ENCODE measurements around the gene P4HA1. TPM values are rescaled to one million over a fixed set of nuclear protein-coding genes. Genes with fewer than 3 reads are reported as not detected.
A peak's percentile ranks its signal among the peaks of the same experiment; 100 is the strongest.

Gene P4HA1
- total and polyA plus RNA-seq, 9 of the 15 experiments (the other 6 are each of a cell fraction or from before 2014, with no cell fraction given): 20.2 to 177 (median 28.6) TPM

DNA sequence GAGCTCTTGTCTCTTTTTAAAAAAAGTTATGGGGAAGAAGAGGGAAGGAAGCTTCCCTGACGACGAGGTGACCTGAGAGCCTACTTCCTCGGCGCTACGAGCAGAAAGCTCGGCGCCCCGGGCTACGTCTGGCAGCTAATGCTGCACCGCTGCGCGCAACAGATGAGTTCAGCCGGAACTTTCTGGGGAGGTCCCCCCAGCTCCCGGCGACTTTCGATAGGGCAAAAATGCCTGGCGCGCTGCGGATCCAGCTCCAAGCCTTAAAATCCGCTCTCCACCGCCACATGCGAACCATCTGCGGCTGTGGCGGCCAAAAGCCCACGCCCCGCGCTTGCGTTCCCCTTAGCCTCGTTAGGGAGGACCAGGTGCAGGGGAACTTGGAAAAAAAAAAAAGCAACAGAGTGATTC is 621 bp downstream of the P4HA1 start (continued):
- TF ChIP-seq NR2C2 (CRISPR knock-in tag; IDR thresholded peaks at IDR 0.05) (no peak), NR2C2 (tag; IDR thresholded peaks at IDR 0.05) (0 out of 2 replicates have a peak, but pooled peaks have one; percentile 32), ZNF316 (IDR thresholded peaks at IDR 0.05) (no peak), ZNF644 (tag; IDR thresholded peaks at IDR 0.05; ENCODE audit: low read depth) (no peak), CBFB (CRISPR knock-in tag; IDR thresholded peaks at IDR 0.05) (no peak), NCOR1 (IDR thresholded peaks at IDR 0.05) (no peak), NUFIP1 (IDR thresholded peaks at IDR 0.05; ENCODE audit: partially characterized antibody) (no peak)

DNA sequence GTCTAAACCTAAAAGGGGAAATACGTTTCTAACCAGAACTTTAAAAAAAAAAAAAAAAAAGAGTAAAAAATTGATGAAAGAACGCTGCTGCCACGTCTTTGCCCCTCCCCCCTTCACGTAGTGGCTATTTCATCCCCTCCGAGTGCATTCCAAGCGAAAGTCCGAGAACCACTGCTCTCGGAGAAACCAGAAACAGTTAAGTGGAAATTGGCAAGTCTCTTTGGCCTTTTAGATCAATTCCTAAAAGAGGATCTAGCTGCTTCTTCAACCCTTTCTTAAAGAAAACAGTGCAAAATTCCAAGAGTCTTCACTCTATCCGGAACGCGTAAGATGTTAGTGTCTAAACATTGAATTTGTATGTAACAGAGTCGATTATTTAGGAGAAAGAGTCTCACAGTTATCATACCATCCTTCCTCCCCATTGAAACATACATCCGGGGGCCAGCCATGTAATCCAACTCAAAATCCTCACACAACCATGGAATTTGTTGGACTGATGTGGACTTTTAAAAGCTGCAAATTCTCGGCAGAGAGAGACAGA is 1.1 kb downstream of the P4HA1 start:
- intact Hi-C loops (cut with micrococcal nuclease): loop anchor here (1.0 to 5.0 kb wide), 4 partner anchors 15 to 152 kb away; partner anchors contain the start of genes DNAJC9, ECD, FAM149B1 and NUDT13
- Histone ChIP-seq H3K4me1 (replicated peaks in 1 of 2; ENCODE audit: control insufficient read depth in 2 of 2, insufficient read depth in 2 of 2, low read length in 2 of 2) (peaks cover 10 to 12% of the 10 kb centered on the region in 2 experiments; a peak in 3 of 5 replicates), H3K9ac (ENCODE audit: insufficient read depth in 1 of 2, low read depth in 2 of 2, low read length in 2 of 2) (peak overlapping the region; percentile 91 to 99), H3K79me2 (ENCODE audit: control insufficient read depth, insufficient read depth, low read length) (peaks cover 60% of the 10 kb centered on the region), H3K9me1 (ENCODE audit: control insufficient read depth, insufficient read depth, low read length) (no peaks in the 10 kb centered on the region), H3K4me2 (ENCODE audit: insufficient read depth, low read length) (peak overlapping the region; percentile 82), H4K20me1 (replicated peaks; ENCODE audit: control insufficient read depth, insufficient read depth, low read length) (peaks cover 8% of the 10 kb centered on the region; the same call in 1 of the 2 replicates), H3K27ac (ENCODE audit: extremely low read depth, low read depth, low read length) (peak overlapping the region; percentile 90), H3K9me3 (replicated peaks; ENCODE audit: control insufficient read depth, insufficient read depth, low read depth, low read length) (no peaks in the 10 kb centered on the region), H3K27me3 (ENCODE audit: control insufficient read depth in 2 of 2, insufficient read depth in 2 of 2, low read length in 2 of 2) (no peaks in the 10 kb centered on the region), H3K36me3 (ENCODE audit: control insufficient read depth, insufficient read depth, low read length) (peaks cover 8% of the 10 kb centered on the region; the same call in 2 of the 3 replicates), H3K4me3 (peak overlapping the region; percentile 74), H2AFZ (ENCODE audit: low read depth, low read length) (peak overlapping the region; percentile 82)
- peak; percentile 36 to 82 (median 52) for DNase-seq (ENCODE audit: extremely low read depth in 1 of 4, low spot score in 3 of 4)
- POLR2A ChIA-PET: interaction anchor here (0.6 to 7.5 kb wide), 27 partner anchors 9 to 822 kb away, joined by 3 to 112 read pairs (median 4); partner anchors contain the start of genes DNAJC9, ECD, FAM149B1 and NUDT13
- WGBS (ENCODE audit: insufficient coverage, low coverage, missing lambda C conversion rate): under 1% methylated on average over 14 of the region's 14 CpGs
- peak; percentile 15 for ATAC-seq
- CTCF ChIA-PET (ENCODE audit: low intra/inter-chr PET ratio): interaction anchor here (0.6 to 2.7 kb wide), 3 partner anchors 48 to 69 kb away, joined by 3 to 18 read pairs (median 3); no protein-coding TSS in a partner anchor
- in situ Hi-C loops (cut with MboI): no loop called here
- TSS peak; percentile 54 for BruUV-seq (replicated peaks)
- FAIRE-seq: peak; percentile 48
- TF ChIP-seq MTA3 (IDR thresholded peaks at IDR 0.05; ENCODE audit: borderline replicate concordance): 0 out of 2 replicates have a peak, but pooled peaks have one; percentile 23
- TF ChIP-seq BMI1 (IDR thresholded peaks at IDR 0.05; ENCODE audit: low read length): no peak
- TF ChIP-seq, protein P1, sequence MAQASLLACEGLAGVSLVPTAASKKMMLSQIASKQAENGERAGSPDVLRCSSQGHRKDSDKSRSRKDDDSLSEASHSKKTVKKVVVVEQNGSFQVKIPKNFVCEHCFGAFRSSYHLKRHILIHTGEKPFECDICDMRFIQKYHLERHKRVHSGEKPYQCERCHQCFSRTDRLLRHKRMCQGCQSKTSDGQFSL (CRISPR knock-in tag; IDR thresholded peaks at IDR 0.05): no peak
- TF ChIP-seq, protein P1 (tag; IDR thresholded peaks at IDR 0.05): no peak
- TF ChIP-seq CREB1 (IDR thresholded peaks at IDR 0.05): no peak
- 0 out of 2 replicates have a peak, but pooled peaks have one; percentile 49 for TF ChIP-seq CREB1 (CRISPR knock-in tag; IDR thresholded peaks at IDR 0.05)
- no peak for TF ChIP-seq POLR2H (tag; IDR thresholded peaks at IDR 0.05; ENCODE audit: low read depth)
- TF ChIP-seq TAF1 (IDR thresholded peaks at IDR 0.05; ENCODE audit: control insufficient read depth, extremely low read depth, insufficient read depth, low read length, severe bottlenecking): peak; percentile 48
- no peak for TF ChIP-seq DIDO1 (tag; IDR thresholded peaks at IDR 0.05; ENCODE audit: low read depth)
- TF ChIP-seq, protein P2, sequence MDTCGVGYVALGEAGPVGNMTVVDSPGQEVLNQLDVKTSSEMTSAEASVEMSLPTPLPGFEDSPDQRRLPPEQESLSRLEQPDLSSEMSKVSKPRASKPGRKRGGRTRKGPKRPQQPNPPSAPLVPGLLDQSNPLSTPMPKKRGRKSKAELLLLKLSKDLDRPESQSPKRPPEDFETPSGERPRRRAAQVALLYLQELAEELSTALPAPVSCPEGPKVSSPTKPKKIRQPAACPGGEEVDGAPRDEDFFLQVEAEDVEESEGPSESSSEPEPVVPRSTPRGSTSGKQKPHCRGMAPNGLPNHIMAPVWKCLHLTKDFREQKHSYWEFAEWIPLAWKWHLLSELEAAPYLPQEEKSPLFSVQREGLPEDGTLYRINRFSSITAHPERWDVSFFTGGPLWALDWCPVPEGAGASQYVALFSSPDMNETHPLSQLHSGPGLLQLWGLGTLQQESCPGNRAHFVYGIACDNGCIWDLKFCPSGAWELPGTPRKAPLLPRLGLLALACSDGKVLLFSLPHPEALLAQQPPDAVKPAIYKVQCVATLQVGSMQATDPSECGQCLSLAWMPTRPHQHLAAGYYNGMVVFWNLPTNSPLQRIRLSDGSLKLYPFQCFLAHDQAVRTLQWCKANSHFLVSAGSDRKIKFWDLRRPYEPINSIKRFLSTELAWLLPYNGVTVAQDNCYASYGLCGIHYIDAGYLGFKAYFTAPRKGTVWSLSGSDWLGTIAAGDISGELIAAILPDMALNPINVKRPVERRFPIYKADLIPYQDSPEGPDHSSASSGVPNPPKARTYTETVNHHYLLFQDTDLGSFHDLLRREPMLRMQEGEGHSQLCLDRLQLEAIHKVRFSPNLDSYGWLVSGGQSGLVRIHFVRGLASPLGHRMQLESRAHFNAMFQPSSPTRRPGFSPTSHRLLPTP (IDR thresholded peaks at IDR 0.05; ENCODE audit: borderline replicate concordance, extremely low read depth, insufficient read length): no peak
- TF ChIP-seq HSF4 (CRISPR knock-in tag; IDR thresholded peaks at IDR 0.05; ENCODE audit: borderline replicate concordance): no peak
